Endothelial cell of umbilical vein (primary cell): ENCODE results near the gene ZFP42. TPM values are rescaled to one million over a fixed set of nuclear protein-coding genes. Genes with fewer than 3 reads are reported as not detected.

Experiments used
- BruUV-seq: library from RNA; stranded (reverse); fragments of 400-500 nt; replicated peaks from 2 replicates; lab custom pipeline; 2021; lab: Mats Ljungman, UMichigan
- CTCF ChIA-PET: fragments of 300-600, 350-600 bp; sonication (Branson Sonifier 250); formaldehyde crosslinking; loops from one replicate; lab custom pipeline; 2021; ENCODE audit warnings: antibody characterized with exemption, inconsistent platforms; lab: Charles Lee
- POLR2A ChIA-PET: fragments of 300-600, 350-600 bp; sonication (Branson Sonifier 250); formaldehyde crosslinking; loops from one replicate; lab custom pipeline; 2021; ENCODE audit warnings: antibody characterized with exemption, inconsistent platforms; lab: Charles Lee
- DNase-seq: peaks from one replicate; pipeline ENCODE4 v3.0.0-alpha.2; 2011; ENCODE audit warnings: low read depth, low spot score
- FAIRE-seq: peaks from 2 replicates; lab custom pipeline; 2011; peaks lifted over from hg19 to GRCh38; lab: Jason Lieb, UNC
- H2AFZ ChIP-seq: 2 replicates; pipeline ENCODE4 v1.6.0; 2012; ENCODE audit warnings: low read depth, low read length, control low read depth, inconsistent platforms
- H3K27ac ChIP-seq: 2 replicates; pipeline ENCODE4 v1.5.1; 2011; ENCODE audit warnings: low read depth, mild to moderate bottlenecking, control low read depth, low read length, moderate library complexity; ENCODE audit not compliant: insufficient read depth
- H3K27me3 ChIP-seq, 2 experiments: 2 replicates each; pipeline versions ENCODE4 v1.6.0 to v1.6.1; 2011; ENCODE audit warnings: low read length in 2 of 2, mixed read lengths in 1 of 2; ENCODE audit not compliant: control insufficient read depth in 2 of 2, insufficient read depth in 2 of 2
- H3K36me3 ChIP-seq, 2 experiments: 2 replicates in 1 of 2; 3 replicates in 1 of 2; pipeline ENCODE4 v1.5.1; 2011; ENCODE audit warnings: low read length in 2 of 2, mild to moderate bottlenecking in 1 of 2, moderate library complexity in 1 of 2; ENCODE audit not compliant: control insufficient read depth in 2 of 2, insufficient read depth in 2 of 2; ENCODE audit errors: extremely low read depth in 1 of 2
- H3K4me1 ChIP-seq: 3 replicates; pipeline ENCODE4 v1.5.1; 2011; ENCODE audit warnings: mild to moderate bottlenecking, low read length; ENCODE audit not compliant: control insufficient read depth, insufficient read depth; ENCODE audit errors: extremely low read depth
- H3K4me2 ChIP-seq: 2 replicates; pipeline ENCODE4 v1.6.1; 2011; ENCODE audit warnings: low read length, control low read depth, mixed read lengths; ENCODE audit not compliant: insufficient read depth
- H3K4me3 ChIP-seq, 3 experiments: fragments of 200-600 bp in 1 of 3; sonication (generic), shearing (Covaris generic) in 1 of 3; replicated peaks in 1 of 3; 2 replicates each; pipeline ENCODE4 v1.5.1; 2011 to 2016; ENCODE audit warnings: control low read depth in 3 of 3, low read length in 3 of 3, mild to moderate bottlenecking in 2 of 3, inconsistent platforms in 1 of 3, low read depth in 1 of 3, moderate library complexity in 1 of 3; ENCODE audit not compliant: insufficient read depth in 1 of 3
- H3K79me2 ChIP-seq: 2 replicates; pipeline ENCODE4 v1.6.0; 2012; ENCODE audit warnings: low read length, inconsistent platforms; ENCODE audit not compliant: control insufficient read depth, insufficient read depth
- H3K9ac ChIP-seq: replicated peaks from 2 replicates; pipeline ENCODE3; 2011; ENCODE audit warnings: low read length, control low read depth; ENCODE audit not compliant: insufficient read depth; ENCODE audit errors: extremely low read depth
- H3K9me1 ChIP-seq: replicated peaks from 3 replicates; pipeline ENCODE4 v1.6.0; 2011; ENCODE audit warnings: mild to moderate bottlenecking, low read length; ENCODE audit not compliant: control insufficient read depth, insufficient read depth; ENCODE audit errors: extremely low read depth
- H3K9me3 ChIP-seq: replicated peaks from 2 replicates; pipeline ENCODE4 v1.5.1; 2012; ENCODE audit warnings: low read length, inconsistent platforms; ENCODE audit not compliant: control insufficient read depth, insufficient read depth
- H4K20me1 ChIP-seq: replicated peaks from 2 replicates; pipeline ENCODE3; 2011; ENCODE audit warnings: mild to moderate bottlenecking, low read length; ENCODE audit not compliant: control insufficient read depth, insufficient read depth; ENCODE audit errors: extremely low read depth
- EZH2 ChIP-seq: IDR thresholded peaks from 2 replicates; pipeline ENCODE4 v1.6.1; 2012; ENCODE audit warnings: borderline replicate concordance, low read depth, mild to moderate bottlenecking, moderate library complexity, low read length, inconsistent platforms; ENCODE audit not compliant: severe bottlenecking
- FOS ChIP-seq: IDR thresholded peaks from 2 replicates; pipeline ENCODE4 v1.6.1; 2011; ENCODE audit warnings: mild to moderate bottlenecking, low read length, moderate library complexity, borderline replicate concordance; ENCODE audit not compliant: insufficient read depth
- GATA2 ChIP-seq: IDR thresholded peaks from 2 replicates; pipeline ENCODE4 v1.7.0; 2011; ENCODE audit warnings: low read depth, mild to moderate bottlenecking, moderate library complexity, mixed read lengths, low read length; ENCODE audit not compliant: insufficient read length, insufficient read depth
- JUN ChIP-seq: IDR thresholded peaks from 2 replicates; pipeline ENCODE4 v1.6.1; 2011; ENCODE audit warnings: borderline replicate concordance, low read depth; ENCODE audit not compliant: insufficient read length, insufficient read depth
- MYC ChIP-seq: IDR thresholded peaks from one replicate; pipeline ENCODE4 v1.6.1; 2011; ENCODE audit warnings: mild to moderate bottlenecking, low read depth, low read length
- POLR2A ChIP-seq: IDR thresholded peaks from 2 replicates; pipeline ENCODE4 v1.6.1; 2012; ENCODE audit warnings: low read depth, mild to moderate bottlenecking, control low read depth, low read length
- POLR2AphosphoS5 ChIP-seq: IDR thresholded peaks from 2 replicates; pipeline ENCODE4 v1.6.1; 2012; ENCODE audit warnings: low read depth, mild to moderate bottlenecking, control low read depth, low read length, moderate library complexity; ENCODE audit not compliant: insufficient read depth
- dilution Hi-C: fragments of 300-500 bp; cut with MboI; formaldehyde crosslinking; loops from one replicate; pipeline ENCODE4 v1.15.0; 2019; ENCODE audit warnings: low sequenced_read_pairs; ENCODE audit not compliant: extremely low pct_ligation_motif_present
- intact Hi-C: fragments of 100-400 bp; cut with micrococcal nuclease; formaldehyde crosslinking; loops from one replicate; pipeline ENCODE4 v1.10.0; 2022
- polyA plus RNA-seq, 4 experiments: library from polyadenylated mRNA; depleted of rRNA in 3 of 4; stranded (reverse) in 3 of 4; unstranded in 1 of 4; fragments of >200 nt; gene quantifications; 2 replicates each; pipeline versions ENCODE4 v1.2.1 to v1.2.3, GENCODE V29; 2011 to 2012; ENCODE audit warnings: missing spikeins in 1 of 4
- total RNA-seq: library from RNA; stranded (reverse); gene quantifications from 2 replicates; pipeline ENCODE4 v1.2.3, GENCODE V29; 2021
- TF ChIP-seq, protein P1 (sequence below), 2 donors: IDR thresholded peaks; 1 replicate in 1 of 2; 2 replicates in 1 of 2; pipeline ENCODE4 v1.5.1; 2011; ENCODE audit warnings: low read length in 2 of 2, mild to moderate bottlenecking in 2 of 2, moderate library complexity in 2 of 2, control low read depth in 1 of 2, inconsistent platforms in 1 of 2, low read depth in 1 of 2; ENCODE audit not compliant: insufficient read depth in 1 of 2; ENCODE audit errors: extremely low read depth in 1 of 2

The ZFP42 gene
- total and polyA plus RNA-seq, 2 donors (not counting 3 experiments of a cell fraction or from before 2014, with no cell fraction given): 0.04 TPM; not detected in 1

- Histone ChIP-seq H3K4me3 (no peak overlapping the region), H3K79me2 (no peaks in the 10 kb centered on the region), H4K20me1 (no peaks in the 10 kb centered on the region), H3K4me1 (no peaks in the 10 kb centered on the region), H3K9me1 (no peaks in the 10 kb centered on the region), H2AFZ (no peak overlapping the region), H3K27ac (no peak overlapping the region), H3K36me3 (no peaks in the 10 kb centered on the region), H3K4me2 (no peak overlapping the region), H3K9me3 (peaks cover 6% of the 10 kb centered on the region), H3K9ac (no peak overlapping the region), H3K27me3 (no peaks in the 10 kb centered on the region)
- ChIA-PET POLR2A (no interaction called here), CTCF (no interaction called here)
- dilution Hi-C loops (no loop called here), intact Hi-C loops (no loop called here)
- no TSS peak for BruUV-seq
- TF ChIP-seq MYC (no peak), EZH2 (no peak), JUN (no peak), POLR2AphosphoS5 (no peak), POLR2A (no peak), FOS (no peak), GATA2 (no peak)
- TF ChIP-seq, protein P1, sequence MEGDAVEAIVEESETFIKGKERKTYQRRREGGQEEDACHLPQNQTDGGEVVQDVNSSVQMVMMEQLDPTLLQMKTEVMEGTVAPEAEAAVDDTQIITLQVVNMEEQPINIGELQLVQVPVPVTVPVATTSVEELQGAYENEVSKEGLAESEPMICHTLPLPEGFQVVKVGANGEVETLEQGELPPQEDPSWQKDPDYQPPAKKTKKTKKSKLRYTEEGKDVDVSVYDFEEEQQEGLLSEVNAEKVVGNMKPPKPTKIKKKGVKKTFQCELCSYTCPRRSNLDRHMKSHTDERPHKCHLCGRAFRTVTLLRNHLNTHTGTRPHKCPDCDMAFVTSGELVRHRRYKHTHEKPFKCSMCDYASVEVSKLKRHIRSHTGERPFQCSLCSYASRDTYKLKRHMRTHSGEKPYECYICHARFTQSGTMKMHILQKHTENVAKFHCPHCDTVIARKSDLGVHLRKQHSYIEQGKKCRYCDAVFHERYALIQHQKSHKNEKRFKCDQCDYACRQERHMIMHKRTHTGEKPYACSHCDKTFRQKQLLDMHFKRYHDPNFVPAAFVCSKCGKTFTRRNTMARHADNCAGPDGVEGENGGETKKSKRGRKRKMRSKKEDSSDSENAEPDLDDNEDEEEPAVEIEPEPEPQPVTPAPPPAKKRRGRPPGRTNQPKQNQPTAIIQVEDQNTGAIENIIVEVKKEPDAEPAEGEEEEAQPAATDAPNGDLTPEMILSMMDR (IDR thresholded peaks at IDR 0.05; ENCODE audit: extremely low read depth in 1 of 2, insufficient read depth in 1 of 2, low read depth in 1 of 2, low read length in 2 of 2): no peak
- DNase-seq (no peak), FAIRE-seq (no peak)
Measured at GRCh38 chr4:188015025-188015940, 19.7 kb downstream of the ZFP42 start.
